ENCODE results near the gene TAF4.

- no peak for TF ChIP-seq POLR2AphosphoS5 (IDR thresholded peaks at IDR 0.05; ENCODE audit: low read depth, low read length)
- no peak for TF ChIP-seq POLR2A (IDR thresholded peaks at IDR 0.05; ENCODE audit: low read depth, low read length)
- TF ChIP-seq TAF1 (IDR thresholded peaks at IDR 0.05; ENCODE audit: borderline replicate concordance, low read depth, low read length): no peak
Observed at GRCh38 chr20:62066339-62066982, 780 bp upstream of the TAF4 start.

Data from GM12892 (cell line).